KMS-11 (cell line): ENCODE data around the gene TEX36.

ENCODE experiments used
- H2AFZ ChIP-seq: fragments of 200-600 bp; sonication (generic); 2 replicates; pipeline ENCODE4 v1.6.1; 2016; ENCODE audit warnings: antibody characterized with exemption, mixed run types, low read depth
- H3K27ac ChIP-seq: fragments of 200-600 bp; sonication (generic); 2 replicates; pipeline ENCODE4 v1.6.1; 2016; ENCODE audit warnings: mild to moderate bottlenecking, mixed run types
- H3K27me3 ChIP-seq: fragments of 200-600 bp; sonication (generic); 2 replicates; pipeline ENCODE4 v1.6.1; 2017; ENCODE audit warnings: mild to moderate bottlenecking, low read depth, mixed run types, moderate library complexity; ENCODE audit not compliant: insufficient read depth
- H3K36me3 ChIP-seq: fragments of 200-600 bp; sonication (generic); 2 replicates; pipeline ENCODE4 v1.6.1; 2017; ENCODE audit warnings: mild to moderate bottlenecking, mixed run types; ENCODE audit not compliant: insufficient read depth
- H3K4me1 ChIP-seq: fragments of 200-600 bp; sonication (generic); 2 replicates; pipeline ENCODE4 v1.6.1; 2016; ENCODE audit warnings: mild to moderate bottlenecking, low read depth, mixed run types; ENCODE audit not compliant: poor library complexity, severe bottlenecking
- H3K4me2 ChIP-seq: fragments of 200-600 bp; sonication (generic); 2 replicates; pipeline ENCODE4 v1.7.0; 2016; ENCODE audit warnings: mild to moderate bottlenecking, mixed run types
- H3K4me3 ChIP-seq: fragments of 200-600 bp; sonication (generic); IDR thresholded peaks from 2 replicates; pipeline ENCODE4 v1.6.1; 2017; ENCODE audit warnings: low read depth, low read length, mixed read lengths; ENCODE audit not compliant: insufficient read depth
- H3K79me2 ChIP-seq: fragments of 200-600 bp; sonication (generic); 2 replicates; pipeline ENCODE4 v1.6.1; 2016; ENCODE audit warnings: low read depth, mixed run types; ENCODE audit not compliant: insufficient read depth
- H3K9ac ChIP-seq: fragments of 200-600 bp; sonication (generic); 2 replicates; pipeline ENCODE4 v1.6.1; 2016; ENCODE audit warnings: mild to moderate bottlenecking, mixed run types
- H4K20me1 ChIP-seq: fragments of 200-600 bp; sonication (generic); 2 replicates; pipeline ENCODE4 v1.6.1; 2016; ENCODE audit warnings: mild to moderate bottlenecking, mixed run types; ENCODE audit not compliant: insufficient read depth
- TF ChIP-seq, protein P1 (sequence below): fragments of 200-600 bp; sonication (generic); conservative IDR thresholded peaks from 2 replicates; pipeline ENCODE4 v1.6.1; 2017; ENCODE audit warnings: low read depth, mild to moderate bottlenecking, antibody characterized with exemption, low read length, moderate library complexity, mixed read lengths

TEX36 gene

DNA sequence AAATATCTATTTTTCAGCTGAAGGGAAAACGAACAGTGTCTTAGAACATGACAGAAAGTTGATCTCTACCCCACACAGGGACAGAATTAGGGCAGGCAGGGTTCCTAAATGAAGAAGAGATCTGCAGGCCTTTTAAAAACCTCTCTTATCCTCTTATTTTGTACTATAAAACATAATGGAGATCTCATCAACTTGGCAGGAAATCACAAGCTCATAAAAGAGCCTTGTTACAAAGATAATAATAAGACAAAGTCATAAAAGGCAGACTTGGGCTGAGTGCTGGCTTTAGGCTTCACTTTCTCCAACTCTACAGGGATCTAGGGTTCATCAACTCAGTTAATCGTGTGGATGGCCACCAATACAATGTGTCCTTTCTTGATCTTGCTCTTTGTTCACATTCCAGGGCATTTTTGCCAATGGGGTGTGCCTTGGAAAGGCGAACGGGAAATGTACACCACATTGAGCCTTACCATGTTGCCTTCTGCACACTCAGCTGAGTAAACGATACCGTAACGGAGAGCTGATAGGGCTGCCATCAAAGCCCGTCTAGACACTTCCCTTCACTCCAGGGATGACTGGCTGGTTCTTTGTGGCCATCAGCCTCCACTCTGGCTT lies 7.1 kb upstream of the TEX36 start:
- Histone ChIP-seq H3K79me2 (no peaks in the 10 kb centered on the region), H3K36me3 (no peaks in the 10 kb centered on the region), H3K27me3 (no peaks in the 10 kb centered on the region), H3K4me1 (no peaks in the 10 kb centered on the region), H3K4me2 (no peak overlapping the region), H3K9ac (no peak overlapping the region), H3K27ac (no peak overlapping the region), H2AFZ (no peak overlapping the region), H4K20me1 (no peaks in the 10 kb centered on the region), H3K4me3 (no peak overlapping the region)
- TF ChIP-seq, protein P1, sequence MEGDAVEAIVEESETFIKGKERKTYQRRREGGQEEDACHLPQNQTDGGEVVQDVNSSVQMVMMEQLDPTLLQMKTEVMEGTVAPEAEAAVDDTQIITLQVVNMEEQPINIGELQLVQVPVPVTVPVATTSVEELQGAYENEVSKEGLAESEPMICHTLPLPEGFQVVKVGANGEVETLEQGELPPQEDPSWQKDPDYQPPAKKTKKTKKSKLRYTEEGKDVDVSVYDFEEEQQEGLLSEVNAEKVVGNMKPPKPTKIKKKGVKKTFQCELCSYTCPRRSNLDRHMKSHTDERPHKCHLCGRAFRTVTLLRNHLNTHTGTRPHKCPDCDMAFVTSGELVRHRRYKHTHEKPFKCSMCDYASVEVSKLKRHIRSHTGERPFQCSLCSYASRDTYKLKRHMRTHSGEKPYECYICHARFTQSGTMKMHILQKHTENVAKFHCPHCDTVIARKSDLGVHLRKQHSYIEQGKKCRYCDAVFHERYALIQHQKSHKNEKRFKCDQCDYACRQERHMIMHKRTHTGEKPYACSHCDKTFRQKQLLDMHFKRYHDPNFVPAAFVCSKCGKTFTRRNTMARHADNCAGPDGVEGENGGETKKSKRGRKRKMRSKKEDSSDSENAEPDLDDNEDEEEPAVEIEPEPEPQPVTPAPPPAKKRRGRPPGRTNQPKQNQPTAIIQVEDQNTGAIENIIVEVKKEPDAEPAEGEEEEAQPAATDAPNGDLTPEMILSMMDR, result no peak

DNA sequence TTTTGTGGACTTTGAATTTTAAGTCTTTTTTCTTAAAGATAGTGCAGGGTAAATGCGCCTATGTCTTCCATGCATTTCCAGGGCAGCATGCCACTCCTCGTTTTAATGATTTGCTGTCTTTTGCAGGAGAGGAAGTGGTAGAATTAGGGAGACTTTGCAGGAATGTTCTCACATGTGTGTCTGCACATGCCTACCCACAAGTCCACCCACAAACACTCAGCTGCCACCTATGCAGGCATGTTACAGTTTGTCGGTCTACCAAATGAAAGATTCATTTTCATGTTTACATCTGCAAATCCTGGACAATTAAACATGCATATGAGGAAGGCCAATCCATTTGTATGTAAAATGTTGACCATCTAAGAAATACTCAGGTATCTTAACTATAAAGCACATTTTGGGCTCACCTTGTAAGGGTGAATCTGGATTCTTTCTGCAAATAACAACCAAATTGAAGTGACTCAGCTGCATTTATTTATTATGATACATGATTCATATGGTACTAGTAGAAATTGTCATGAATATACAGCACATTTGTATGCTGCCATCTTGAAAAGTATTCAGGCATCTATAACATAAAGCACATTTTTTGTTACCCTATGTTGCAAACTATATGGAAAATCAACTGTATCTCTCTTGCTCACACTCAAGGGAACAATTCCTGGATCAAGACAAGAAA lies 4.7 kb upstream of the TEX36 start:
- no peaks in the 10 kb centered on the region for H4K20me1 ChIP-seq
- H3K36me3 ChIP-seq, result no peaks in the 10 kb centered on the region
- H3K9ac ChIP-seq, result no peak overlapping the region
- H2AFZ ChIP-seq, result no peak overlapping the region
- no peak overlapping the region for H3K4me3 ChIP-seq
- no peaks in the 10 kb centered on the region for H3K79me2 ChIP-seq
- no peaks in the 10 kb centered on the region for H3K4me1 ChIP-seq
- no peak overlapping the region for H3K27ac ChIP-seq
- H3K27me3 ChIP-seq, result no peaks in the 10 kb centered on the region
- H3K4me2 ChIP-seq, result no peak overlapping the region
- TF ChIP-seq, protein P1, result no peak

- TF ChIP-seq, protein P1, result no peak
- no peak overlapping the region for H3K27ac ChIP-seq
Observed at GRCh38 chr10:125684581-125684980, 1.6 kb upstream of the TEX36 start.

GRCh38 chr10:125683821-125684220 lies 858 bp upstream of the TEX36 start:
- Histone ChIP-seq H3K79me2 (no peaks in the 10 kb centered on the region), H3K27me3 (no peaks in the 10 kb centered on the region), H3K36me3 (no peaks in the 10 kb centered on the region), H4K20me1 (no peaks in the 10 kb centered on the region), H2AFZ (no peak overlapping the region), H3K4me1 (no peaks in the 10 kb centered on the region), H3K27ac (no peak overlapping the region), H3K4me3 (no peak overlapping the region), H3K4me2 (no peak overlapping the region), H3K9ac (no peak overlapping the region)
- TF ChIP-seq, protein P1, result no peak

More at GRCh38 chr10:125684581-125684980, 1.6 kb upstream of the TEX36 start:
- Histone ChIP-seq H2AFZ (no peak overlapping the region), H3K79me2 (no peaks in the 10 kb centered on the region), H3K36me3 (no peaks in the 10 kb centered on the region), H3K4me3 (no peak overlapping the region), H3K4me1 (no peaks in the 10 kb centered on the region), H3K4me2 (no peak overlapping the region), H3K9ac (no peak overlapping the region), H3K27me3 (no peaks in the 10 kb centered on the region), H4K20me1 (no peaks in the 10 kb centered on the region)
